ENCODE data around the gene CTIF. TPM values are rescaled to one million over a fixed set of nuclear protein-coding genes. Genes with fewer than 3 reads are reported as not detected.
A peak's percentile ranks its signal among the peaks of the same experiment; 100 is the strongest.

CTIF gene
- total RNA-seq, 1 donor from 2014 or later: 23.4 TPM

- DNase-seq: no peak
Observed at GRCh38 chr18:48533340-48534070, 5.3 kb upstream of the CTIF start.

GRCh38 chr18:48534364-48534763, 4.5 kb upstream of the CTIF start:
- DNase-seq: no peak

GRCh38 chr18:48535956-48536355, 2.9 kb upstream of the CTIF start:
- no peak for DNase-seq

- DNase-seq: no peak
Observed at GRCh38 chr18:48536516-48536915, 2.3 kb upstream of the CTIF start.

GRCh38 chr18:48539406-48540250, 797 bp downstream of the CTIF start:
- peak; percentile 77 for DNase-seq

- peak; percentile 78 for DNase-seq
Observed at GRCh38 chr18:48540251-48541025, 1.6 kb downstream of the CTIF start.

GRCh38 chr18:48541026-48541746, 2.4 kb downstream of the CTIF start:
- DNase-seq: peak; percentile 83

GRCh38 chr18:48541747-48542400, 3.0 kb downstream of the CTIF start:
- DNase-seq: no peak

- no peak for DNase-seq
Observed at GRCh38 chr18:48542513-48543181, 3.8 kb downstream of the CTIF start.

- no peak for DNase-seq
Observed at GRCh38 chr18:48543228-48543627, 4.4 kb downstream of the CTIF start.

GRCh38 chr18:48544116-48544515, 5.3 kb downstream of the CTIF start:
- DNase-seq: no peak

GRCh38 chr18:48544661-48545415, 6.0 kb downstream of the CTIF start:
- DNase-seq: no peak

- DNase-seq: peak; percentile 87
Observed at GRCh38 chr18:48545757-48546321, 7.0 kb downstream of the CTIF start.

- peak; percentile 21 for DNase-seq
Observed at GRCh38 chr18:48546396-48546795, 7.6 kb downstream of the CTIF start.

GRCh38 chr18:48547531-48547981, 8.7 kb downstream of the CTIF start:
- peak; percentile 51 for DNase-seq

- peak; percentile 66 for DNase-seq
Observed at GRCh38 chr18:48548011-48548771, 9.4 kb downstream of the CTIF start.

- DNase-seq: no peak
Observed at GRCh38 chr18:48548921-48549320, 10.1 kb downstream of the CTIF start.

- no peak for DNase-seq
Observed at GRCh38 chr18:48550101-48550729, 11.4 kb downstream of the CTIF start.

Measured in tongue (tissue), 2 donors.